ENCODE data around the gene RAP1A. TPM values are rescaled to one million over a fixed set of nuclear protein-coding genes. Genes with fewer than 3 reads are reported as not detected.

RAP1A gene
- total RNA-seq, 1 experiment from 2014 or later = 26.7 TPM

- H4K5ac ChIP-seq (ENCODE audit: insufficient read length, low read depth, low read length) = no peak overlapping the region
- TF ChIP-seq, protein P1, sequence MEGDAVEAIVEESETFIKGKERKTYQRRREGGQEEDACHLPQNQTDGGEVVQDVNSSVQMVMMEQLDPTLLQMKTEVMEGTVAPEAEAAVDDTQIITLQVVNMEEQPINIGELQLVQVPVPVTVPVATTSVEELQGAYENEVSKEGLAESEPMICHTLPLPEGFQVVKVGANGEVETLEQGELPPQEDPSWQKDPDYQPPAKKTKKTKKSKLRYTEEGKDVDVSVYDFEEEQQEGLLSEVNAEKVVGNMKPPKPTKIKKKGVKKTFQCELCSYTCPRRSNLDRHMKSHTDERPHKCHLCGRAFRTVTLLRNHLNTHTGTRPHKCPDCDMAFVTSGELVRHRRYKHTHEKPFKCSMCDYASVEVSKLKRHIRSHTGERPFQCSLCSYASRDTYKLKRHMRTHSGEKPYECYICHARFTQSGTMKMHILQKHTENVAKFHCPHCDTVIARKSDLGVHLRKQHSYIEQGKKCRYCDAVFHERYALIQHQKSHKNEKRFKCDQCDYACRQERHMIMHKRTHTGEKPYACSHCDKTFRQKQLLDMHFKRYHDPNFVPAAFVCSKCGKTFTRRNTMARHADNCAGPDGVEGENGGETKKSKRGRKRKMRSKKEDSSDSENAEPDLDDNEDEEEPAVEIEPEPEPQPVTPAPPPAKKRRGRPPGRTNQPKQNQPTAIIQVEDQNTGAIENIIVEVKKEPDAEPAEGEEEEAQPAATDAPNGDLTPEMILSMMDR (conservative IDR thresholded peaks at IDR 0.05) = no peak
- H3K23me2 ChIP-seq (ENCODE audit: insufficient read length, low read depth, low read length, poor library complexity, severe bottlenecking) = no peaks in the 10 kb centered on the region
- Mint-ChIP-seq H3K9me3 (no peaks in the 10 kb centered on the region), H3K4me1 (no peaks in the 10 kb centered on the region), H3K36me3 (ENCODE audit: insufficient read depth in 1 of 3, low read depth in 3 of 3) (peaks cover 12 to 36% (median 29%) of the 10 kb centered on the region in 3 experiments; a peak in 5 of 7 replicates), H3K4me3 (no peak overlapping the region), H3K27me3 (ENCODE audit: low read depth) (no peaks in the 10 kb centered on the region), H3K27ac (no peak overlapping the region; a peak in 1 of 7 replicates)
- H2BK15ac ChIP-seq (ENCODE audit: low read depth, low read length) = no peak overlapping the region
- no peak overlapping the region for H3K56ac ChIP-seq (ENCODE audit: insufficient read length, low read depth, low read length)
- no peaks in the 10 kb centered on the region for H3K27me3 ChIP-seq (ENCODE audit: insufficient read depth, low read length)
- no peak overlapping the region for H3K4ac ChIP-seq (ENCODE audit: low read depth, low read length)
- H3K27ac ChIP-seq (ENCODE audit: insufficient read length, low read depth, low read length) = no peak overlapping the region
- H3K9ac ChIP-seq (ENCODE audit: extremely low read depth, insufficient read length, low read length) = no peak overlapping the region
- no peak overlapping the region for H2AK5ac ChIP-seq (ENCODE audit: insufficient read length, low read length)
- H3K18ac ChIP-seq (ENCODE audit: insufficient read length, low read depth, low read length) = no peak overlapping the region
- H2BK5ac ChIP-seq (ENCODE audit: insufficient read length, low read length) = no peak overlapping the region
- no peak overlapping the region for H4K91ac ChIP-seq (ENCODE audit: insufficient read length, low read depth, low read length)
- no peak overlapping the region for H2BK20ac ChIP-seq (ENCODE audit: low read depth, low read length, poor library complexity, severe bottlenecking)
- no peak overlapping the region for H3K14ac ChIP-seq (ENCODE audit: insufficient read depth, low read length)
- no peak overlapping the region for H3T11ph ChIP-seq (ENCODE audit: low read length)
- H3K79me1 ChIP-seq (ENCODE audit: insufficient read depth, low read depth, low read length, poor library complexity, severe bottlenecking) = no peaks in the 10 kb centered on the region
- no peak overlapping the region for H3K4me2 ChIP-seq (ENCODE audit: insufficient read depth, insufficient read length, low read length)
- no peak for DNase-seq
- H4K20me1 ChIP-seq (ENCODE audit: control insufficient read depth, insufficient read depth, insufficient read length) = no peaks in the 10 kb centered on the region
- H2BK12ac ChIP-seq (ENCODE audit: insufficient read length, low read depth, low read length) = no peak overlapping the region
- H3K9me3 ChIP-seq (ENCODE audit: control insufficient read depth, low read depth, low read length) = no peaks in the 10 kb centered on the region
- no peaks in the 10 kb centered on the region for H3K4me1 ChIP-seq (ENCODE audit: insufficient read depth, low read length)
- no peaks in the 10 kb centered on the region for H3K79me2 ChIP-seq (ENCODE audit: insufficient read depth, low read length)
- no peak overlapping the region for H2AFZ ChIP-seq (ENCODE audit: low read length)
- no peak overlapping the region for H3K23ac ChIP-seq (ENCODE audit: insufficient read length, low read depth, low read length)
- no peak overlapping the region for H2BK120ac ChIP-seq (ENCODE audit: low read depth, low read length, poor library complexity, severe bottlenecking)
- H4K8ac ChIP-seq (replicated peaks; ENCODE audit: insufficient read length, low read depth, low read length) = no peak overlapping the region
Observed at GRCh38 chr1:111699268-111699667, 79.7 kb downstream of the RAP1A start.
